Liver (tissue), 9 donors: ENCODE results near the gene NLGN4X. TPM values are rescaled to one million over a fixed set of nuclear protein-coding genes. Genes with fewer than 3 reads are reported as not detected.

ENCODE experiments used
- DNase-seq: peaks from one replicate; pipeline ENCODE4 v3.0.0-alpha.2; 2017; ENCODE audit warnings: low spot score
- H3K27ac ChIP-seq, 2 donors: one replicate each; pipeline ENCODE4 v1.7.0; 2013; ENCODE audit warnings: inconsistent platforms in 2 of 2, low read length in 2 of 2, control low read depth in 1 of 2, low read depth in 1 of 2, mild to moderate bottlenecking in 1 of 2
- H3K27me3 ChIP-seq, 4 donors: one replicate each; pipeline versions ENCODE4 v1.6.1 to v1.7.0; 2013; ENCODE audit warnings: low read length in 3 of 4, inconsistent platforms in 1 of 4, mild to moderate bottlenecking in 1 of 4, moderate library complexity in 1 of 4; ENCODE audit not compliant: control insufficient read depth in 4 of 4, insufficient read depth in 4 of 4
- H3K36me3 ChIP-seq, 4 donors: one replicate each; pipeline versions ENCODE4 v1.6.1 to v1.7.0; 2013; ENCODE audit warnings: low read length in 3 of 4, mild to moderate bottlenecking in 3 of 4, low read depth in 1 of 4, moderate library complexity in 1 of 4; ENCODE audit not compliant: control insufficient read depth in 4 of 4, insufficient read depth in 3 of 4
- H3K4me1 ChIP-seq, 4 donors: one replicate each; pipeline versions ENCODE4 v1.6.1 to v1.7.0; 2013; ENCODE audit warnings: low read length in 3 of 4, mild to moderate bottlenecking in 3 of 4, moderate library complexity in 1 of 4; ENCODE audit not compliant: control insufficient read depth in 4 of 4, insufficient read depth in 4 of 4
- H3K4me3 ChIP-seq, 3 donors: one replicate each; pipeline versions ENCODE4 v1.6.1 to v1.7.0; 2013; ENCODE audit warnings: low read length in 3 of 3, control low read depth in 1 of 3, low read depth in 1 of 3, mild to moderate bottlenecking in 1 of 3
- H3K9ac ChIP-seq, 2 donors: one replicate each; pipeline ENCODE4 v1.7.0; 2013; ENCODE audit warnings: low read length in 2 of 2, mild to moderate bottlenecking in 2 of 2, moderate library complexity in 2 of 2, control low read depth in 1 of 2, low read depth in 1 of 2
- H3K9me3 ChIP-seq, 4 donors: one replicate each; pipeline versions ENCODE4 v1.6.1 to v1.7.0; 2013; ENCODE audit warnings: low read length in 3 of 4; ENCODE audit not compliant: control insufficient read depth in 4 of 4
- EGR1 ChIP-seq, 2 donors: IDR thresholded peaks; 2 replicates each; pipeline ENCODE4 v1.6.1; 2016 to 2018; ENCODE audit warnings: antibody characterized with exemption in 2 of 2, low read depth in 2 of 2
- FOXA1 ChIP-seq: IDR thresholded peaks from 2 replicates; pipeline ENCODE4 v1.6.1; 2016; ENCODE audit warnings: antibody characterized with exemption
- FOXA2 ChIP-seq: IDR thresholded peaks from 2 replicates; pipeline ENCODE4 v1.6.1; 2016; ENCODE audit warnings: antibody characterized with exemption
- GABPA ChIP-seq, 2 donors: IDR thresholded peaks in 1 of 2; conservative IDR thresholded peaks in 1 of 2; 2 replicates each; pipeline ENCODE4 v1.6.1; 2016; ENCODE audit warnings: antibody characterized with exemption in 2 of 2, mild to moderate bottlenecking in 1 of 2, moderate library complexity in 1 of 2
- HNF4A ChIP-seq, 2 donors: conservative IDR thresholded peaks; 2 replicates each; pipeline ENCODE4 v1.6.1; 2016; ENCODE audit warnings: antibody characterized with exemption in 2 of 2, mild to moderate bottlenecking in 2 of 2
- HNF4G ChIP-seq: IDR thresholded peaks from 2 replicates; pipeline ENCODE4 v1.6.1; 2016; ENCODE audit warnings: antibody characterized with exemption
- JUND ChIP-seq, 2 donors: IDR thresholded peaks; 2 replicates each; pipeline ENCODE4 v1.6.1; 2016; ENCODE audit warnings: antibody characterized with exemption in 2 of 2
- NR2F2 ChIP-seq: IDR thresholded peaks from 2 replicates; pipeline ENCODE4 v1.6.1; 2016; ENCODE audit warnings: antibody characterized with exemption
- RAD21 ChIP-seq, 2 donors: IDR thresholded peaks; 2 replicates each; pipeline ENCODE4 v1.6.1; 2016; ENCODE audit warnings: antibody characterized with exemption in 2 of 2, mild to moderate bottlenecking in 2 of 2
- RXRA ChIP-seq, 2 donors: IDR thresholded peaks; 2 replicates each; pipeline ENCODE4 v1.6.1; 2017 to 2018; ENCODE audit warnings: antibody characterized with exemption in 2 of 2, mild to moderate bottlenecking in 1 of 2
- SP1 ChIP-seq: IDR thresholded peaks from 2 replicates; pipeline ENCODE4 v1.6.1; 2018; ENCODE audit warnings: antibody characterized with exemption, mild to moderate bottlenecking
- TAF1 ChIP-seq: conservative IDR thresholded peaks from 2 replicates; pipeline ENCODE4 v1.6.1; 2016; ENCODE audit warnings: antibody characterized with exemption, mild to moderate bottlenecking
- YY1 ChIP-seq: IDR thresholded peaks from 2 replicates; pipeline ENCODE4 v1.6.1; 2016; ENCODE audit warnings: antibody characterized with exemption, mild to moderate bottlenecking
- WGBS: extraction: QIAGEN DNeasy Blood & Tissue Kit; methylation state at CpG from one replicate; pipeline ENCODE4 v1.1.7; 2013; 5-methylcytosine and 5-hydroxymethylcytosine counted together
- polyA plus RNA-seq, 2 donors: library from polyadenylated mRNA; stranded (reverse) in 1 of 2; unstranded in 1 of 2; fragments of 200-250 nt in 1 of 2; fragments of >200 nt in 1 of 2; fragmentation: Nextera tagmentation in 1 of 2; extraction: Ambion mirVana in 1 of 2; gene quantifications; one replicate each; pipeline versions ENCODE4 v1.2.1 to v1.2.3, GENCODE V29; 2013 to 2015
- total RNA-seq, 2 donors: library from RNA; depleted of rRNA; stranded (reverse); fragments of >200 nt; gene quantifications; one replicate each; pipeline ENCODE4 v1.2.3, GENCODE V29; 2014
- TF ChIP-seq, protein P1 (sequence below): IDR thresholded peaks from 2 replicates; pipeline ENCODE4 v1.6.1; 2016; ENCODE audit warnings: antibody characterized with exemption
- TF ChIP-seq, protein P2 (sequence below): fragments of 150-350 bp; IDR thresholded peaks from 2 replicates; pipeline ENCODE4 v1.5.1; 2017; ENCODE audit warnings: improper control_type of control experiment, low read depth, low read length; ENCODE audit not compliant: missing input control
- TF ChIP-seq, protein P3 (sequence below): IDR thresholded peaks from 2 replicates; pipeline ENCODE4 v1.6.1; 2016; ENCODE audit warnings: antibody characterized with exemption
- TF ChIP-seq, protein P4 (sequence below): IDR thresholded peaks from 2 replicates; pipeline ENCODE4 v1.6.1; 2016; ENCODE audit warnings: antibody characterized with exemption, mild to moderate bottlenecking
- TF ChIP-seq, protein P5 (sequence below): IDR thresholded peaks from 2 replicates; pipeline ENCODE4 v1.6.1; 2016; ENCODE audit warnings: antibody characterized with exemption
- donor health status: healthy.
- donor health status: healthy.
- donor health status: healthy.
- donor health status: healthy.
- donor health status: healthy.

NLGN4X gene
- total and polyA plus RNA-seq, 4 donors, result 0.33 to 2.8 (median 0.93) TPM

DNA sequence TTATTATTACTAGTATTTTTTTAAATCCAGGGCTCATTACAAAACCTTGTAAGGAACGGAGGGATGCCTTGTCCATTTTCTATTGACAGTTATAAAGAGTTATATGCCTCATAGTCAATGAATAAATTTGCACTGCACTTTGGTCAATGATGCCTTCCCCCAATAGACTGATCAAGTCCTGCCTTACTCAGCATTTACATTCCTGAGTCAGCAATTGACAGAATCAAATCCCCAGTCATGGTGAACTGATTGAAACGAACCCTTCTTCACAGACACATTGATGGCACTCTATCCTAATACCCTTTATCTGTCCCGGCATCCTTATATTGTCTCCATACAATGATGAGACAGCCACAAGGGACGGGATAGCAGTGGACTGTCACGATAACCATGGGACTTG is 213.2 kb downstream of the NLGN4X start:
- no peak for TF ChIP-seq GABPA (IDR thresholded peaks at IDR 0.05 in 1 of 2, conservative IDR thresholded peaks at IDR 0.05 in 1 of 2)
- 78% methylated on average over 5 of the region's 5 CpGs for WGBS
- H3K9me3 ChIP-seq, result peaks cover 0 to 2% (median 0%) of the 10 kb centered on the region in 4 donors
- H3K4me3 ChIP-seq, result no peak overlapping the region
- H3K27ac ChIP-seq, result no peak overlapping the region
- H3K27me3 ChIP-seq, result no peaks in the 10 kb centered on the region
- no peak overlapping the region for H3K9ac ChIP-seq
- no peaks in the 10 kb centered on the region for H3K36me3 ChIP-seq
- no peaks in the 10 kb centered on the region for H3K4me1 ChIP-seq
- no peak for DNase-seq

DNA sequence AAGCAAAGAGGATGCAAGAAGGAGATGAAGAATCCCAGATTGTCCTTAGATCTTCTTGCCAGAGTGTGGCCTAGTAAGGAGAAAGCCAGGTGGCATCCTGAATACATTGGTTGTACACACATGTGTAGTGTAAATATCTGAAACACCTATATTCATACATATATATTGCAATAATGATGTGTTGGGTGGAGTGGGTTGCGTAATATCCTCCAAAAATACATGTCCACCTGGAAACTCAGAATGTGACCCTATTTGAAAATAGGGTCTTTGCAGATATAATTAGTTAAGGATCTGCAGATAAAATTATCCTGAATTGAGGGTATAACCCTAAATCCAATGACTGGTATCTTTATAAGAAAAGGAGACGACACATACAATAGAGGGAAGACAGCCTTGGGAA is 216.3 kb downstream of the NLGN4X start:
- no peaks in the 10 kb centered on the region for H3K36me3 ChIP-seq
- H3K9me3 ChIP-seq, result peaks cover 0 to 2% (median 0%) of the 10 kb centered on the region in 4 donors
- no peaks in the 10 kb centered on the region for H3K27me3 ChIP-seq
- H3K27ac ChIP-seq, result no peak overlapping the region
- WGBS, result 92% methylated on average over 2 of the region's 2 CpGs
- H3K4me1 ChIP-seq, result no peaks in the 10 kb centered on the region
- DNase-seq, result no peak
- TF ChIP-seq, protein P1, sequence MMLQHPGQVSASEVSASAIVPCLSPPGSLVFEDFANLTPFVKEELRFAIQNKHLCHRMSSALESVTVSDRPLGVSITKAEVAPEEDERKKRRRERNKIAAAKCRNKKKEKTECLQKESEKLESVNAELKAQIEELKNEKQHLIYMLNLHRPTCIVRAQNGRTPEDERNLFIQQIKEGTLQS, result no peak
- TF ChIP-seq HNF4A (conservative IDR thresholded peaks at IDR 0.05) (no peak), RXRA (IDR thresholded peaks at IDR 0.05) (no peak), JUND (IDR thresholded peaks at IDR 0.05) (no peak), NR2F2 (no peak), FOXA1 (no peak), SP1 (no peak), RAD21 (IDR thresholded peaks at IDR 0.05) (no peak), TAF1 (no peak), YY1 (no peak), GABPA (IDR thresholded peaks at IDR 0.05 in 1 of 2, conservative IDR thresholded peaks at IDR 0.05 in 1 of 2) (no peak), HNF4G (no peak), FOXA2 (no peak), EGR1 (IDR thresholded peaks at IDR 0.05; ENCODE audit: low read depth in 2 of 2) (no peak)
- TF ChIP-seq, protein P2, sequence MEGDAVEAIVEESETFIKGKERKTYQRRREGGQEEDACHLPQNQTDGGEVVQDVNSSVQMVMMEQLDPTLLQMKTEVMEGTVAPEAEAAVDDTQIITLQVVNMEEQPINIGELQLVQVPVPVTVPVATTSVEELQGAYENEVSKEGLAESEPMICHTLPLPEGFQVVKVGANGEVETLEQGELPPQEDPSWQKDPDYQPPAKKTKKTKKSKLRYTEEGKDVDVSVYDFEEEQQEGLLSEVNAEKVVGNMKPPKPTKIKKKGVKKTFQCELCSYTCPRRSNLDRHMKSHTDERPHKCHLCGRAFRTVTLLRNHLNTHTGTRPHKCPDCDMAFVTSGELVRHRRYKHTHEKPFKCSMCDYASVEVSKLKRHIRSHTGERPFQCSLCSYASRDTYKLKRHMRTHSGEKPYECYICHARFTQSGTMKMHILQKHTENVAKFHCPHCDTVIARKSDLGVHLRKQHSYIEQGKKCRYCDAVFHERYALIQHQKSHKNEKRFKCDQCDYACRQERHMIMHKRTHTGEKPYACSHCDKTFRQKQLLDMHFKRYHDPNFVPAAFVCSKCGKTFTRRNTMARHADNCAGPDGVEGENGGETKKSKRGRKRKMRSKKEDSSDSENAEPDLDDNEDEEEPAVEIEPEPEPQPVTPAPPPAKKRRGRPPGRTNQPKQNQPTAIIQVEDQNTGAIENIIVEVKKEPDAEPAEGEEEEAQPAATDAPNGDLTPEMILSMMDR, result no peak
- TF ChIP-seq, protein P3, sequence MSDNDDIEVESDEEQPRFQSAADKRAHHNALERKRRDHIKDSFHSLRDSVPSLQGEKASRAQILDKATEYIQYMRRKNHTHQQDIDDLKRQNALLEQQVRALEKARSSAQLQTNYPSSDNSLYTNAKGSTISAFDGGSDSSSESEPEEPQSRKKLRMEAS, result no peak
- TF ChIP-seq, protein P4, sequence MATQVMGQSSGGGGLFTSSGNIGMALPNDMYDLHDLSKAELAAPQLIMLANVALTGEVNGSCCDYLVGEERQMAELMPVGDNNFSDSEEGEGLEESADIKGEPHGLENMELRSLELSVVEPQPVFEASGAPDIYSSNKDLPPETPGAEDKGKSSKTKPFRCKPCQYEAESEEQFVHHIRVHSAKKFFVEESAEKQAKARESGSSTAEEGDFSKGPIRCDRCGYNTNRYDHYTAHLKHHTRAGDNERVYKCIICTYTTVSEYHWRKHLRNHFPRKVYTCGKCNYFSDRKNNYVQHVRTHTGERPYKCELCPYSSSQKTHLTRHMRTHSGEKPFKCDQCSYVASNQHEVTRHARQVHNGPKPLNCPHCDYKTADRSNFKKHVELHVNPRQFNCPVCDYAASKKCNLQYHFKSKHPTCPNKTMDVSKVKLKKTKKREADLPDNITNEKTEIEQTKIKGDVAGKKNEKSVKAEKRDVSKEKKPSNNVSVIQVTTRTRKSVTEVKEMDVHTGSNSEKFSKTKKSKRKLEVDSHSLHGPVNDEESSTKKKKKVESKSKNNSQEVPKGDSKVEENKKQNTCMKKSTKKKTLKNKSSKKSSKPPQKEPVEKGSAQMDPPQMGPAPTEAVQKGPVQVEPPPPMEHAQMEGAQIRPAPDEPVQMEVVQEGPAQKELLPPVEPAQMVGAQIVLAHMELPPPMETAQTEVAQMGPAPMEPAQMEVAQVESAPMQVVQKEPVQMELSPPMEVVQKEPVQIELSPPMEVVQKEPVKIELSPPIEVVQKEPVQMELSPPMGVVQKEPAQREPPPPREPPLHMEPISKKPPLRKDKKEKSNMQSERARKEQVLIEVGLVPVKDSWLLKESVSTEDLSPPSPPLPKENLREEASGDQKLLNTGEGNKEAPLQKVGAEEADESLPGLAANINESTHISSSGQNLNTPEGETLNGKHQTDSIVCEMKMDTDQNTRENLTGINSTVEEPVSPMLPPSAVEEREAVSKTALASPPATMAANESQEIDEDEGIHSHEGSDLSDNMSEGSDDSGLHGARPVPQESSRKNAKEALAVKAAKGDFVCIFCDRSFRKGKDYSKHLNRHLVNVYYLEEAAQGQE, result no peak
- TF ChIP-seq, protein P5, sequence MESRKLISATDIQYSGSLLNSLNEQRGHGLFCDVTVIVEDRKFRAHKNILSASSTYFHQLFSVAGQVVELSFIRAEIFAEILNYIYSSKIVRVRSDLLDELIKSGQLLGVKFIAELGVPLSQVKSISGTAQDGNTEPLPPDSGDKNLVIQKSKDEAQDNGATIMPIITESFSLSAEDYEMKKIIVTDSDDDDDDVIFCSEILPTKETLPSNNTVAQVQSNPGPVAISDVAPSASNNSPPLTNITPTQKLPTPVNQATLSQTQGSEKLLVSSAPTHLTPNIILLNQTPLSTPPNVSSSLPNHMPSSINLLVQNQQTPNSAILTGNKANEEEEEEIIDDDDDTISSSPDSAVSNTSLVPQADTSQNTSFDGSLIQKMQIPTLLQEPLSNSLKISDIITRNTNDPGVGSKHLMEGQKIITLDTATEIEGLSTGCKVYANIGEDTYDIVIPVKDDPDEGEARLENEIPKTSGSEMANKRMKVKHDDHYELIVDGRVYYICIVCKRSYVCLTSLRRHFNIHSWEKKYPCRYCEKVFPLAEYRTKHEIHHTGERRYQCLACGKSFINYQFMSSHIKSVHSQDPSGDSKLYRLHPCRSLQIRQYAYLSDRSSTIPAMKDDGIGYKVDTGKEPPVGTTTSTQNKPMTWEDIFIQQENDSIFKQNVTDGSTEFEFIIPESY, result no peak
- H3K4me3 ChIP-seq, result no peak overlapping the region
- H3K9ac ChIP-seq, result no peak overlapping the region
